Natural killer cell (primary cell): ENCODE results near the gene TAP2. TPM values are rescaled to one million over a fixed set of nuclear protein-coding genes. Genes with fewer than 3 reads are reported as not detected.
"Not testable (repeated sequence)": the region's sequence is repeated elsewhere in the genome, so short reads cannot be mapped to it uniquely, and the experiment has no call there.

Source experiments
- ATAC-seq, 3 donors: fragments of 150-1000 bp in 2 of 3; fragments of 200-7000 bp in 1 of 3; cut with Tn5 transposase; 1 replicate in 1 of 3; 2 replicates in 2 of 3; pipeline ENCODE4 v1.10.0; 2021; ENCODE audit warnings: mild to moderate bottlenecking in 2 of 3, moderate library complexity in 2 of 3
- DNase-seq, 2 donors: peaks; one replicate each; pipeline versions ENCODE4 v3.0.0 to v3.0.0-alpha.2; 2013 to 2021; ENCODE audit warnings: mixed read lengths in 1 of 2
- H3K27ac ChIP-seq: one replicate; pipeline ENCODE4 v1.5.1; 2013; ENCODE audit warnings: mild to moderate bottlenecking, low read length
- H3K27me3 ChIP-seq: one replicate; pipeline ENCODE4 v1.6.1; 2013; ENCODE audit warnings: low read length; ENCODE audit not compliant: control insufficient read depth, insufficient read depth
- H3K36me3 ChIP-seq: one replicate; pipeline ENCODE4 v1.6.1; 2013; ENCODE audit warnings: low read length; ENCODE audit not compliant: control insufficient read depth, insufficient read depth
- H3K4me1 ChIP-seq: one replicate; pipeline ENCODE4 v1.6.1; 2013; ENCODE audit warnings: low read length; ENCODE audit not compliant: control insufficient read depth, insufficient read depth
- H3K4me3 ChIP-seq: one replicate; pipeline ENCODE4 v1.5.1; 2013; ENCODE audit warnings: low read length
- H3K9me3 ChIP-seq: one replicate; pipeline ENCODE4 v1.6.1; 2013; ENCODE audit warnings: low read length; ENCODE audit not compliant: control insufficient read depth, insufficient read depth
- H3K27ac Mint-ChIP-seq, 2 donors: one replicate each; pipeline ENCODE4 v1.8.0; 2022; ENCODE audit warnings: mild to moderate bottlenecking in 2 of 2, mixed read lengths in 2 of 2, moderate library complexity in 1 of 2
- H3K27me3 Mint-ChIP-seq, 2 donors: one replicate each; pipeline ENCODE4 v1.8.0; 2022; ENCODE audit warnings: low read depth in 2 of 2, mixed read lengths in 2 of 2
- H3K36me3 Mint-ChIP-seq: one replicate; pipeline ENCODE4 v1.8.0; 2022; ENCODE audit warnings: mixed read lengths
- H3K4me1 Mint-ChIP-seq, 2 donors: one replicate each; pipeline ENCODE4 v1.8.0; 2022; ENCODE audit warnings: mixed read lengths in 2 of 2
- H3K4me3 Mint-ChIP-seq: one replicate; pipeline ENCODE4 v1.8.0; 2022; ENCODE audit warnings: mild to moderate bottlenecking, moderate library complexity, mixed read lengths
- H3K9me3 Mint-ChIP-seq, 2 donors: one replicate each; pipeline ENCODE4 v1.8.0; 2022; ENCODE audit warnings: mixed read lengths in 2 of 2
- CTCF ChIP-seq: fragments of 200-600 bp; IDR thresholded peaks from one replicate; pipeline ENCODE4 v1.8.0; 2022; ENCODE audit warnings: antibody characterized with exemption
- WGBS: methylation state at CpG from one replicate; pipeline ENCODE4 v1.1.7; 2013; ENCODE audit warnings: missing lambda C conversion rate; ENCODE audit not compliant: insufficient coverage; 5-methylcytosine and 5-hydroxymethylcytosine counted together
- intact Hi-C: fragments of 100-400 bp; cut with micrococcal nuclease; formaldehyde crosslinking; loops from one replicate; pipeline ENCODE4 v1.14.2; 2022
- total RNA-seq, 4 donors: library from RNA; stranded (reverse); fragments of 120-200 nt in 1 of 4; gene quantifications; one replicate each; pipeline versions ENCODE4 v1.2.3 to v1.2.4, GENCODE V29; 2013 to 2022

The TAP2 gene
- total RNA-seq, 3 donors from 2014 or later (not counting 1 experiment from before 2014, with no cell fraction given), result 162 to 221 (median 209) TPM

GRCh38 chr6:32807020-32807580 is 31.4 kb downstream of the TAP2 start:
- Histone ChIP-seq H3K4me3 (no peak overlapping the region), H3K27ac (no peak overlapping the region), H3K9me3 (no peaks in the 10 kb centered on the region), H3K27me3 (peaks cover 2% of the 10 kb centered on the region), H3K36me3 (no peaks in the 10 kb centered on the region), H3K4me1 (peaks cover 8% of the 10 kb centered on the region)
- peaks cover 31 to 44% of the 10 kb centered on the region in 2 donors for H3K27me3 Mint-ChIP-seq
- no peak overlapping the region for H3K4me3 Mint-ChIP-seq
- no peak for TF ChIP-seq CTCF
- H3K4me1 Mint-ChIP-seq, result peaks cover 4 to 6% of the 10 kb centered on the region in 2 donors
- ATAC-seq, result peak; percentile 35 to 54 (median 36)
- H3K36me3 Mint-ChIP-seq, result no peaks in the 10 kb centered on the region
- no peak for DNase-seq
- H3K9me3 Mint-ChIP-seq, result no peaks in the 10 kb centered on the region
- intact Hi-C loops, result no loop called here
- H3K27ac Mint-ChIP-seq, result no peak overlapping the region
- WGBS, result 70% methylated on average over 5 of the region's 5 CpGs

DNA sequence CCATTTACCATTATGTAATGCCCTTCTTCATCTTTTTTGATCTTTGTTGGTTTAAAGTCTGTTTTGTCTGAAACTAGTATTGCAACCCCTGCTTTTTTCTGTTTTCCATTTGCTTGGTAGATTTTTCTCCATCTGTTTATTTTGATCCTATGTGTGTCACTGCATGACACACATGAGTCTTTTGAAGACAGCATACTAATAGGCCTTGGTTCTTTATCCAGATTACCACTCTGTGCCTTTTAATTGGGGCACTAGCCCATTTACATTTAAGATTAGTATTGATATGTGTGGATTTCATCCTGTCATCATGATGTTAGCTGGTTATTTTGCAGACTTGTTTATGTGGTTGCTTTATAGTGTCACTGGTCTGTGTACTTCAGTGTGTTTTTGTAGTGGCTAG is 33.1 kb downstream of the TAP2 start:
- H3K4me3 ChIP-seq, H3K4me3 Mint-ChIP-seq, H3K4me1 Mint-ChIP-seq, intact Hi-C loops, ATAC-seq, H3K27ac ChIP-seq, H3K9me3 Mint-ChIP-seq, H3K27me3 ChIP-seq, H3K36me3 Mint-ChIP-seq, H3K9me3 ChIP-seq, H3K36me3 ChIP-seq, H3K27ac Mint-ChIP-seq, H3K4me1 ChIP-seq, DNase-seq: not testable (repeated sequence)
- H3K27me3 Mint-ChIP-seq, result peaks cover 39 to 58% of the 10 kb centered on the region in 2 donors

DNA sequence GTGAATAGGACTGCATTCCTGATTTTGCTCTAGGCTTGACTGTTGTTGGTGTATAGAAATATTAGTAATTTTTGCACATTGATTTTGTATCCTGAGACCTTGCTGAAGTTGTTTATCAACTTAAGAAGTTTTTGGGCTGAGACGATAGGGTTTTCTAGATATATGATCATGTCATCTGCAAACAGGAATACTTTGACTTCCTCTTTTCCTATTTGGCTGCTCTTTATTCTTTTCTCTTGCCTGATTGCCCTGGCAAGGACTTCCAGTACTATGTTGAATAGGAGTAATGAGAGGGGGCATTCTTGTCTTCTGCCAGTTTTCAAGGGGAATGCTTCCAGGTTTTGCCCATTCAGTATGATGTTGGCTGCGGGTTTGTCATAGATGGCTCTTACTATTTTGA is 35.1 kb downstream of the TAP2 start:
- TF ChIP-seq CTCF, result no peak
- Mint-ChIP-seq H3K27ac (no peak overlapping the region), H3K36me3 (peaks cover 7% of the 10 kb centered on the region), H3K4me1 (peaks cover 4 to 6% of the 10 kb centered on the region in 2 donors), H3K9me3 (peaks cover 0 to 7% of the 10 kb centered on the region in 2 donors), H3K4me3 (no peak overlapping the region), H3K27me3 (peaks cover 44 to 66% of the 10 kb centered on the region in 2 donors)
- Histone ChIP-seq H3K4me3 (no peak overlapping the region), H3K4me1 (peaks cover 8% of the 10 kb centered on the region), H3K27ac (no peak overlapping the region), H3K9me3 (peaks cover 6% of the 10 kb centered on the region), H3K27me3 (peaks cover 2% of the 10 kb centered on the region), H3K36me3 (no peaks in the 10 kb centered on the region)
- no peak for DNase-seq
- intact Hi-C loops, result no loop called here
- no peak for ATAC-seq
- 100% methylated on average over 1 of the region's 2 CpGs for WGBS

DNA sequence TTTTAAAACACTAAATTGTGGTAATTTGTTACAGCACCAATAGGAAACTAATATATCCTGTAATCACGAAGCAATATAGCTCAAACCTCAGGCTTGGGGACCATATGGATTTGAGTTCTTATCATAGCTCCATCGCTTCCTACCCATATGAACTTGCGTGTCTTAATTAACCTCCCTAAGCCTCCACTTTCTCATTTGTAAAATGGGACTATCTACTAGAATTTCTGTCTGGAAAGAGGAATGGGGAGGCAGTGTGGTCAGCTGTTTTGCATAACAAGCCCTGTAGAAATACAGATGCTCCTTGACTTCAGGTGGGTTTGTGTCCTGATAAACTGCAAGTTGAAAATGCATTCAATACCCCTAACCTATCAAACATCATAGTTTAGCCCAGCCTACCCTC is 38.8 kb downstream of the TAP2 start:
- H3K4me1 ChIP-seq, result peaks cover 12% of the 10 kb centered on the region
- Mint-ChIP-seq H3K27me3 (peaks cover 49 to 70% of the 10 kb centered on the region in 2 donors), H3K9me3 (peaks cover 0 to 8% of the 10 kb centered on the region in 2 donors), H3K36me3 (peaks cover 7% of the 10 kb centered on the region), H3K4me3 (no peak overlapping the region), H3K27ac (no peak overlapping the region), H3K4me1 (peaks cover 0 to 11% of the 10 kb centered on the region in 2 donors)
- H3K27ac ChIP-seq, result no peak overlapping the region
- WGBS, result 88% methylated on average over 2 of the region's 3 CpGs
- intact Hi-C loops, result loop anchor here (5.0 kb wide), 1 partner anchor 367 kb away; no protein-coding TSS in a partner anchor
- H3K9me3 ChIP-seq, result peaks cover 6% of the 10 kb centered on the region
- DNase-seq, result no peak
- no peak for TF ChIP-seq CTCF
- ATAC-seq, result no peak
- no peak overlapping the region for H3K4me3 ChIP-seq
- no peaks in the 10 kb centered on the region for H3K36me3 ChIP-seq
- H3K27me3 ChIP-seq, result peaks cover 9% of the 10 kb centered on the region
